GM19023 (cell line): ENCODE measurements around the gene LRRC36.

Experiments used
- ATAC-seq: cut with Tn5 transposase; IDR thresholded peaks from one replicate; pipeline ENCODE4 v1.9.1; 2021; ENCODE audit warnings: mild to moderate bottlenecking, moderate library complexity; ENCODE audit not compliant: unreplicated experiment

Gene LRRC36

GRCh38 chr16:67388191-67388590 lies 61.6 kb downstream of the LRRC36 start:
- ATAC-seq = no peak

- no peak for ATAC-seq
These were observed 62.0 kb downstream of the LRRC36 start for GRCh38 chr16:67388591-67388990.

- ATAC-seq = no peak
These were observed 63.5 kb downstream of the LRRC36 start for GRCh38 chr16:67389911-67390815.

- ATAC-seq = no peak
These were observed 64.3 kb downstream of the LRRC36 start for GRCh38 chr16:67390816-67391423.

- no peak for ATAC-seq
These were observed 65.0 kb downstream of the LRRC36 start for GRCh38 chr16:67391424-67392300.

GRCh38 chr16:67392301-67393059 lies 65.9 kb downstream of the LRRC36 start:
- ATAC-seq = no peak

GRCh38 chr16:67393111-67393787 lies 66.6 kb downstream of the LRRC36 start, which contains the start of gene TPPP3:
TSS of gene TPPP3 (minus strand) at chr16:67393498. CDS start at chr16:67391111, 2,387 bp downstream.
- ATAC-seq = no peak

GRCh38 chr16:67393788-67394154 lies 67.2 kb downstream of the LRRC36 start:
- no peak for ATAC-seq

- no peak for ATAC-seq
These were observed 67.8 kb downstream of the LRRC36 start for GRCh38 chr16:67394155-67395104.

- ATAC-seq = no peak
These were observed 68.5 kb downstream of the LRRC36 start for GRCh38 chr16:67395105-67395457.

- ATAC-seq = no peak
These were observed 69.0 kb downstream of the LRRC36 start for GRCh38 chr16:67395458-67396158.

- no peak for ATAC-seq
These were observed 69.8 kb downstream of the LRRC36 start for GRCh38 chr16:67396159-67397035.

- ATAC-seq = no peak
These were observed 70.6 kb downstream of the LRRC36 start for GRCh38 chr16:67397036-67397801.

- no peak for ATAC-seq
These were observed 71.4 kb downstream of the LRRC36 start for GRCh38 chr16:67397812-67398545.

GRCh38 chr16:67398546-67399217 lies 72.1 kb downstream of the LRRC36 start:
- no peak for ATAC-seq
